HG03354 (cell line): ENCODE data around the gene PDPK1.
"Not testable (repeated sequence)": the region's sequence is repeated elsewhere in the genome, so short reads cannot be mapped to it uniquely, and the experiment has no call there.

Experiments used
- ATAC-seq: cut with Tn5 transposase; IDR thresholded peaks from one replicate; pipeline ENCODE4 v1.9.1; 2021; ENCODE audit warnings: mild to moderate bottlenecking; ENCODE audit not compliant: unreplicated experiment, poor library complexity, severe bottlenecking

Gene PDPK1

GRCh38 chr16:2651268-2651871, 113.5 kb downstream of the PDPK1 start:
- ATAC-seq = not testable (repeated sequence)
